Cardiac muscle cell (in vitro differentiated cells and primary cell): ENCODE results near the gene POU2F2. TPM values are rescaled to one million over a fixed set of nuclear protein-coding genes. Genes with fewer than 3 reads are reported as not detected.

ENCODE experiments used
- DNase-seq, 2 donors: peaks; one replicate each; pipeline versions ENCODE4 v3.0.0 to v3.0.0-alpha.2; 2010 to 2017; ENCODE audit warnings: low read depth in 1 of 2, low spot score in 1 of 2
- H3K27ac ChIP-seq: fragments of 200-600 bp; sonication (generic); 2 replicates; pipeline ENCODE4 v1.5.1; 2016
- H3K27me3 ChIP-seq: fragments of 200-600 bp; sonication (generic); 2 replicates; pipeline ENCODE4 v1.6.0; 2016; ENCODE audit warnings: control low read depth
- H3K36me3 ChIP-seq: fragments of 200-600 bp; sonication (generic); 2 replicates; pipeline ENCODE4 v1.5.1; 2016; ENCODE audit warnings: control low read depth
- H3K4me1 ChIP-seq: fragments of 200-600 bp; sonication (generic); 2 replicates; pipeline ENCODE4 v1.8.1; 2017; ENCODE audit warnings: low read depth, mild to moderate bottlenecking, mixed run types
- H3K4me3 ChIP-seq: fragments of 200-600 bp; sonication (generic); 2 replicates; pipeline ENCODE4 v1.5.1; 2016; ENCODE audit warnings: mild to moderate bottlenecking
- H3K9me3 ChIP-seq: fragments of 200-600 bp; sonication (generic); 2 replicates; pipeline ENCODE4 v1.5.1; 2017; ENCODE audit warnings: low read depth, mild to moderate bottlenecking, control low read depth
- CTCF ChIP-seq: IDR thresholded peaks from 2 replicates; pipeline ENCODE4 v1.5.1; 2012; ENCODE audit warnings: low read depth, mild to moderate bottlenecking, low read length
- polyA plus RNA-seq: library from polyadenylated mRNA; unstranded; fragments of >200 nt; fragmentation: Nextera tagmentation; extraction: Ambion mirVana; gene quantifications from 2 replicates; pipeline ENCODE4 v1.2.1, GENCODE V29; 2016
- total RNA-seq: library from RNA; depleted of rRNA; stranded (reverse); fragments of >200 nt; gene quantifications from 2 replicates; pipeline ENCODE4 v1.2.3, GENCODE V29; 2016

POU2F2 gene
- total and polyA plus RNA-seq, 2 experiments from 2014 or later: 0.12 TPM; not detected in 1

GRCh38 chr19:42081584-42082203 is 50.6 kb downstream of the POU2F2 start:
- TF ChIP-seq CTCF: peak; percentile 65
- DNase-seq: peak in 1 of 2 donors; percentile 62

GRCh38 chr19:42080764-42081375 is 51.4 kb downstream of the POU2F2 start:
- Histone ChIP-seq H3K36me3 (peaks cover 29% of the 10 kb centered on the region), H3K27ac (no peak overlapping the region), H3K27me3 (no peaks in the 10 kb centered on the region), H3K9me3 (no peaks in the 10 kb centered on the region), H3K4me1 (peaks cover 5% of the 10 kb centered on the region), H3K4me3 (no peak overlapping the region)
- TF ChIP-seq CTCF: no peak
- DNase-seq: no peak

More at GRCh38 chr19:42081584-42082203, 50.6 kb downstream of the POU2F2 start:
- peak overlapping the region; percentile 43 for H3K27ac ChIP-seq
- H3K4me3 ChIP-seq: no peak overlapping the region
- no peaks in the 10 kb centered on the region for H3K27me3 ChIP-seq
- H3K4me1 ChIP-seq: peaks cover 5% of the 10 kb centered on the region
- no peaks in the 10 kb centered on the region for H3K9me3 ChIP-seq
- H3K36me3 ChIP-seq: peaks cover 29% of the 10 kb centered on the region

GRCh38 chr19:42079886-42080763 is 52.1 kb downstream of the POU2F2 start:
- peaks cover 5% of the 10 kb centered on the region for H3K4me1 ChIP-seq
- H3K27me3 ChIP-seq: no peaks in the 10 kb centered on the region
- no peak overlapping the region for H3K4me3 ChIP-seq
- no peak for TF ChIP-seq CTCF
- peaks cover 29% of the 10 kb centered on the region for H3K36me3 ChIP-seq
- no peak overlapping the region for H3K27ac ChIP-seq
- H3K9me3 ChIP-seq: no peaks in the 10 kb centered on the region
- no peak for DNase-seq

- no peaks in the 10 kb centered on the region for H3K9me3 ChIP-seq
- peaks cover 5% of the 10 kb centered on the region for H3K4me1 ChIP-seq
- no peak overlapping the region for H3K27ac ChIP-seq
- TF ChIP-seq CTCF: no peak
- H3K36me3 ChIP-seq: peaks cover 29% of the 10 kb centered on the region
- no peak for DNase-seq
- no peak overlapping the region for H3K4me3 ChIP-seq
- H3K27me3 ChIP-seq: no peaks in the 10 kb centered on the region
Observed at GRCh38 chr19:42079276-42079669, 53.0 kb downstream of the POU2F2 start.

GRCh38 chr19:42078538-42079275 is 53.5 kb downstream of the POU2F2 start:
- no peak for DNase-seq
- no peak for TF ChIP-seq CTCF
- no peak overlapping the region for H3K4me3 ChIP-seq
- peaks cover 5% of the 10 kb centered on the region for H3K4me1 ChIP-seq
- H3K36me3 ChIP-seq: peaks cover 29% of the 10 kb centered on the region
- no peaks in the 10 kb centered on the region for H3K9me3 ChIP-seq
- no peaks in the 10 kb centered on the region for H3K27me3 ChIP-seq
- H3K27ac ChIP-seq: no peak overlapping the region
